K562 (cell line): Measurements from ENCODE around the gene CAMK1D. TPM values are rescaled to one million over a fixed set of nuclear protein-coding genes. Genes with fewer than 3 reads are reported as not detected.

Source experiments
- ATF6 ChIP-seq: sonication (generic); formaldehyde crosslinking; IDR thresholded peaks from 2 replicates; pipeline ENCODE4 v1.4.0; 2020; ENCODE audit warnings: mild to moderate bottlenecking, missing genetic modification reagents
- BCOR ChIP-seq: fragments of 450-650 bp; IDR thresholded peaks from 2 replicates; pipeline ENCODE4 v1.6.1; 2016
- E2F6 ChIP-seq, 2 experiments: IDR thresholded peaks; 2 replicates each; pipeline ENCODE4 v1.6.1; 2011; ENCODE audit warnings: borderline replicate concordance in 1 of 2, control low read depth in 1 of 2, low read depth in 1 of 2, low read length in 1 of 2, mild to moderate bottlenecking in 1 of 2, mixed read lengths in 1 of 2, moderate library complexity in 1 of 2; ENCODE audit not compliant: insufficient read depth in 1 of 2, insufficient read length in 1 of 2, poor library complexity in 1 of 2, severe bottlenecking in 1 of 2; ENCODE audit errors: extremely low read depth in 1 of 2
- ELF1 ChIP-seq: fragments of 200-800 bp; sonication (Bioruptor generic); IDR thresholded peaks from 2 replicates; pipeline ENCODE4 v1.6.1; 2016; ENCODE audit warnings: missing genetic modification characterization, missing compliant biosample characterization
- HMG20A ChIP-seq: fragments of 450-650 bp; formaldehyde crosslinking; conservative IDR thresholded peaks from 2 replicates; pipeline ENCODE4 v1.4.0; 2020; ENCODE audit warnings: mild to moderate bottlenecking, mixed read lengths
- NFE2L1 ChIP-seq: fragments of 450-650 bp; IDR thresholded peaks from 2 replicates; pipeline ENCODE4 v1.6.1; 2016; ENCODE audit warnings: missing genetic modification characterization, low read depth, mild to moderate bottlenecking, missing compliant biosample characterization, moderate library complexity, borderline replicate concordance
- PML ChIP-seq: IDR thresholded peaks from 2 replicates; pipeline ENCODE4 v1.6.1; 2012; ENCODE audit warnings: low read length, inconsistent platforms
- POLR2G ChIP-seq: fragments of 200-400 bp; formaldehyde crosslinking; IDR thresholded peaks from 2 replicates; pipeline ENCODE4 v1.6.1; 2017; ENCODE audit warnings: low read depth, mild to moderate bottlenecking, antibody characterized with exemption, low read length, moderate library complexity
- RBM34 ChIP-seq: fragments of 200-400 bp; formaldehyde crosslinking; IDR thresholded peaks from 2 replicates; pipeline ENCODE4 v1.6.1; 2018; ENCODE audit warnings: low read length, borderline replicate concordance; ENCODE audit not compliant: insufficient read depth
- SNIP1 ChIP-seq: fragments of 450-650 bp; IDR thresholded peaks from 2 replicates; pipeline ENCODE4 v1.7.1; 2017; ENCODE audit warnings: low read depth, mild to moderate bottlenecking
- SOX6 ChIP-seq: fragments of 450-650 bp; IDR thresholded peaks from 2 replicates; pipeline ENCODE4 v1.6.1; 2014; ENCODE audit warnings: mild to moderate bottlenecking
- ZBTB17 ChIP-seq: fragments of 450-650 bp; formaldehyde crosslinking; IDR thresholded peaks from 2 replicates; pipeline ENCODE4 v1.4.0; 2020; ENCODE audit warnings: mild to moderate bottlenecking
- ZFP30 ChIP-seq: fragments of 250-450 bp; sonication (Bioruptor Pico); IDR thresholded peaks from 2 replicates; pipeline ENCODE4 v1.8.0; 2022; ENCODE audit warnings: moderate library complexity, mild to moderate bottlenecking, inconsistent platforms, borderline replicate concordance
- ZHX1 ChIP-seq: fragments of 150-350 bp; conservative IDR thresholded peaks from 2 replicates; pipeline ENCODE4 v1.6.1; 2014; ENCODE audit warnings: low read length
- ZKSCAN1 ChIP-seq: fragments of 150-350 bp; IDR thresholded peaks from 2 replicates; pipeline ENCODE4 v1.6.1; 2016; ENCODE audit warnings: low read depth, low read length
- ZMIZ1 ChIP-seq, 2 experiments: fragments of 150-350 bp in 1 of 2; IDR thresholded peaks; 2 replicates each; pipeline ENCODE4 v1.6.1; 2012 to 2016; ENCODE audit warnings: low read depth in 2 of 2, low read length in 2 of 2, mild to moderate bottlenecking in 1 of 2, moderate library complexity in 1 of 2
- ZNF143 ChIP-seq: sonication (generic); formaldehyde crosslinking; IDR thresholded peaks from 2 replicates; pipeline ENCODE4 v1.9.0; 2022; ENCODE audit warnings: mild to moderate bottlenecking, missing genetic modification reagents
- ZNF347 ChIP-seq: fragments of 450-650 bp; formaldehyde crosslinking; IDR thresholded peaks from 2 replicates; pipeline ENCODE4 v1.4.0; 2020; ENCODE audit warnings: low read depth, mild to moderate bottlenecking, moderate library complexity
- ZNF584 ChIP-seq: fragments of 200-800 bp; sonication (Bioruptor generic); IDR thresholded peaks from 2 replicates; pipeline ENCODE4 v1.6.1; 2016; ENCODE audit warnings: low read depth, mild to moderate bottlenecking, missing genetic modification characterization, missing compliant biosample characterization
- ZZZ3 ChIP-seq: fragments of 450-650 bp; IDR thresholded peaks from 2 replicates; pipeline ENCODE4 v1.6.1; 2016; ENCODE audit warnings: antibody characterized with exemption, mild to moderate bottlenecking, moderate library complexity
- polyA plus RNA-seq, 8 experiments: library from polyadenylated mRNA; depleted of rRNA in 4 of 8; stranded (reverse) in 5 of 8; unstranded in 3 of 8; fragments of >200 nt; fragmentation: Nextera tagmentation in 2 of 8; fragmentation: Illumina TruSeq in 1 of 8; extraction: Ambion mirVana in 2 of 8; extraction: Trizol in 1 of 8; gene quantifications; 2 replicates each; pipeline versions ENCODE4 v1.2.1 to v1.2.3, GENCODE V29; 2011 to 2014; ENCODE audit warnings: inconsistent platforms in 1 of 8, missing spikeins in 1 of 8
- total RNA-seq, 7 experiments: library from RNA; depleted of rRNA in 6 of 7; stranded (reverse); fragments of >200 nt in 6 of 7; fragmentation: Illumina TruSeq in 2 of 7; extraction: Trizol in 2 of 7; gene quantifications; 2 replicates each; pipeline versions ENCODE4 v1.2.1 to v1.2.3, GENCODE V29; 2011 to 2021; ENCODE audit warnings: low replicate concordance in 1 of 7

The CAMK1D gene
- total and polyA plus RNA-seq, 9 of the 15 experiments (the other 6 are each of a cell fraction or from before 2014, with no cell fraction given): 0.12 to 0.24 (median 0.20) TPM; not detected in 5

GRCh38 chr10:12782537-12782936 lies 433.2 kb downstream of the CAMK1D start (continued):
- no peak for TF ChIP-seq E2F6 (IDR thresholded peaks at IDR 0.05; ENCODE audit: borderline replicate concordance in 1 of 2, extremely low read depth in 1 of 2, insufficient read depth in 1 of 2, insufficient read length in 1 of 2, low read depth in 1 of 2, low read length in 1 of 2, poor library complexity in 1 of 2, severe bottlenecking in 1 of 2)
- no peak for TF ChIP-seq ZBTB17
- TF ChIP-seq ELF1 (tag): peak; percentile 80
- no peak for TF ChIP-seq SOX6
- TF ChIP-seq PML: no peak
- TF ChIP-seq ZHX1: no peak
- no peak for TF ChIP-seq ZNF347 (CRISPR knock-in tag)
- 0 out of 2 replicates have a peak, but pooled peaks have one; percentile 20 for TF ChIP-seq BCOR
- TF ChIP-seq SNIP1: no peak
- TF ChIP-seq ZNF143 (CRISPR knock-in tag): no peak
- no peak for TF ChIP-seq ATF6 (CRISPR knock-in tag)
- TF ChIP-seq ZNF584 (CRISPR knock-in tag): no peak
- TF ChIP-seq NFE2L1 (tag): no peak
- TF ChIP-seq ZMIZ1 (IDR thresholded peaks at IDR 0.05; ENCODE audit: low read depth in 2 of 2, low read length in 2 of 2): no peak
- no peak for TF ChIP-seq ZKSCAN1
- TF ChIP-seq POLR2G: no peak
- no peak for TF ChIP-seq ZZZ3
- TF ChIP-seq RBM34: no peak
- TF ChIP-seq ZFP30: no peak
- no peak for TF ChIP-seq HMG20A (CRISPR knock-in tag)
